GM12872 (cell line): ENCODE measurements around the gene NAA30.

ENCODE experiments used
- CTCF ChIP-seq: IDR thresholded peaks from 3 replicates; pipeline ENCODE4 v1.5.1; 2011; ENCODE audit warnings: low read depth, mild to moderate bottlenecking, low read length, moderate library complexity; ENCODE audit not compliant: insufficient read depth

Gene NAA30

GRCh38 chr14:57402173-57402852, 11.9 kb downstream of the NAA30 start:
- TF ChIP-seq CTCF = no peak

GRCh38 chr14:57403521-57403864, 13.1 kb downstream of the NAA30 start:
- no peak for TF ChIP-seq CTCF

- no peak for TF ChIP-seq CTCF
These were observed 15.2 kb downstream of the NAA30 start for GRCh38 chr14:57405562-57405961.

GRCh38 chr14:57408037-57408436, 17.7 kb downstream of the NAA30 start:
- TF ChIP-seq CTCF = no peak

GRCh38 chr14:57408634-57409033, 18.2 kb downstream of the NAA30 start:
- no peak for TF ChIP-seq CTCF

GRCh38 chr14:57412341-57412740, 22.0 kb downstream of the NAA30 start:
- TF ChIP-seq CTCF = no peak

- TF ChIP-seq CTCF = no peak
These were observed 23.5 kb downstream of the NAA30 start for GRCh38 chr14:57413849-57414248.
